HFFc6 (cell line): ENCODE results near the gene IARS1. TPM values are rescaled to one million over a fixed set of nuclear protein-coding genes. Genes with fewer than 3 reads are reported as not detected.

ENCODE experiments used
- DNase-seq: peaks from one replicate; pipeline ENCODE4 v3.0.0-alpha.2; 2018
- H3K27ac Mint-ChIP-seq: 2 replicates; pipeline ENCODE4 v1.8.0; 2020; ENCODE audit warnings: mild to moderate bottlenecking, mixed read lengths
- H3K27me3 Mint-ChIP-seq: 2 replicates; pipeline ENCODE4 v1.8.0; 2021; ENCODE audit warnings: mild to moderate bottlenecking, moderate library complexity, mixed read lengths; ENCODE audit not compliant: insufficient read depth
- H3K36me3 Mint-ChIP-seq: 2 replicates; pipeline ENCODE4 v1.8.0; 2021; ENCODE audit warnings: low read depth, mixed read lengths
- H3K4me1 Mint-ChIP-seq: 2 replicates; pipeline ENCODE4 v1.8.0; 2020; ENCODE audit warnings: low read depth, mixed read lengths
- H3K4me3 Mint-ChIP-seq: 2 replicates; pipeline ENCODE4 v1.8.0; 2020; ENCODE audit warnings: mild to moderate bottlenecking, moderate library complexity, mixed read lengths
- H3K9me3 Mint-ChIP-seq: 2 replicates; pipeline ENCODE4 v1.8.0; 2020; ENCODE audit warnings: mild to moderate bottlenecking, mixed read lengths
- CTCF ChIP-seq: fragments of 200-600 bp; sonication (generic); IDR thresholded peaks from 2 replicates; pipeline ENCODE4 v1.5.0; 2021; ENCODE audit warnings: antibody characterized with exemption, mild to moderate bottlenecking
- total RNA-seq, 6 experiments: library from RNA; stranded (reverse); fragmentation: NEBNext Ultra II Directional; extraction: Animal tissue kit (Norgen Biotek cat#: 25700); gene quantifications; 2 replicates in 1 of 6; 3 replicates in 5 of 6; pipeline ENCODE4 v1.2.3, GENCODE V29; 2021

Gene IARS1
- total RNA-seq, 6 experiments from 2014 or later, result 155 to 179 (median 171) TPM

- H3K27ac Mint-ChIP-seq, result peak overlapping the region; percentile 94
- H3K27me3 Mint-ChIP-seq, result peaks cover 6% of the 10 kb centered on the region; the same call in 1 of the 2 replicates
- DNase-seq, result no peak
- no peak for TF ChIP-seq CTCF
- H3K9me3 Mint-ChIP-seq, result no peaks in the 10 kb centered on the region
- peaks cover 32% of the 10 kb centered on the region for H3K36me3 Mint-ChIP-seq
- H3K4me3 Mint-ChIP-seq, result no peak overlapping the region
- H3K4me1 Mint-ChIP-seq, result peaks cover 47% of the 10 kb centered on the region
These were observed 1.8 kb upstream of the IARS1 start for GRCh38 chr9:92295240-92295790.

- H3K4me3 Mint-ChIP-seq, result peak overlapping the region; percentile 91
These were observed 790 bp upstream of the IARS1 start for GRCh38 chr9:92294297-92294676.

GRCh38 chr9:92293075-92293354 lies 482 bp downstream of the IARS1 start:
- no peaks in the 10 kb centered on the region for H3K9me3 Mint-ChIP-seq
- TF ChIP-seq CTCF, result no peak
- peak overlapping the region; percentile 91 for H3K4me3 Mint-ChIP-seq
- peaks cover 6% of the 10 kb centered on the region; the same call in 1 of the 2 replicates for H3K27me3 Mint-ChIP-seq
- no peak for DNase-seq
- H3K4me1 Mint-ChIP-seq, result peaks cover 58% of the 10 kb centered on the region
- peaks cover 43% of the 10 kb centered on the region for H3K36me3 Mint-ChIP-seq
- H3K27ac Mint-ChIP-seq, result peak overlapping the region; percentile 94

More at GRCh38 chr9:92294297-92294676, 790 bp upstream of the IARS1 start:
- peak overlapping the region; percentile 94 for H3K27ac Mint-ChIP-seq
- peaks cover 6% of the 10 kb centered on the region; the same call in 1 of the 2 replicates for H3K27me3 Mint-ChIP-seq
- no peaks in the 10 kb centered on the region for H3K9me3 Mint-ChIP-seq
- no peak for TF ChIP-seq CTCF
- peaks cover 57% of the 10 kb centered on the region for H3K4me1 Mint-ChIP-seq
- peak; percentile 31 for DNase-seq
- H3K36me3 Mint-ChIP-seq, result peaks cover 40% of the 10 kb centered on the region

GRCh38 chr9:92292338-92293074 lies 991 bp downstream of the IARS1 start:
- no peaks in the 10 kb centered on the region for H3K9me3 Mint-ChIP-seq
- H3K36me3 Mint-ChIP-seq, result peaks cover 46% of the 10 kb centered on the region
- H3K27ac Mint-ChIP-seq, result peak overlapping the region; percentile 94

GRCh38 chr9:92291577-92291976 lies 1.9 kb downstream of the IARS1 start:
- TF ChIP-seq CTCF, result no peak
- Mint-ChIP-seq H3K4me3 (peak overlapping the region; percentile 91), H3K36me3 (peaks cover 45% of the 10 kb centered on the region), H3K27ac (no peak overlapping the region), H3K27me3 (peaks cover 6% of the 10 kb centered on the region; the same call in 1 of the 2 replicates), H3K9me3 (no peaks in the 10 kb centered on the region), H3K4me1 (peaks cover 58% of the 10 kb centered on the region)
- DNase-seq, result no peak

More at GRCh38 chr9:92292338-92293074, 991 bp downstream of the IARS1 start:
- Mint-ChIP-seq H3K4me3 (peak overlapping the region; percentile 91), H3K4me1 (peaks cover 58% of the 10 kb centered on the region), H3K27me3 (peaks cover 6% of the 10 kb centered on the region; the same call in 1 of the 2 replicates)
- TF ChIP-seq CTCF, result no peak
- peak; percentile 17 for DNase-seq
